Ishikawa (cell line): ENCODE measurements around the gene RPGRIP1L.

ENCODE experiments used
- CEBPB ChIP-seq: IDR thresholded peaks from 2 replicates; pipeline ENCODE4 v1.6.1; 2012
- EGR1 ChIP-seq: IDR thresholded peaks from 2 replicates; pipeline ENCODE4 v1.6.1; 2012
- EP300 ChIP-seq: IDR thresholded peaks from 2 replicates; pipeline ENCODE4 v1.6.1; 2012; ENCODE audit warnings: borderline replicate concordance
- FOXM1 ChIP-seq: IDR thresholded peaks from 2 replicates; pipeline ENCODE4 v1.6.1; 2012; ENCODE audit warnings: low read depth, borderline replicate concordance
- NFIC ChIP-seq: IDR thresholded peaks from 2 replicates; pipeline ENCODE4 v1.6.1; 2012
- RAD21 ChIP-seq: IDR thresholded peaks from 2 replicates; pipeline ENCODE4 v1.6.1; 2012; ENCODE audit warnings: low read depth
- TAF1 ChIP-seq: IDR thresholded peaks from 2 replicates; pipeline ENCODE4 v1.6.1; 2012; ENCODE audit warnings: low read depth, mild to moderate bottlenecking
- TEAD4 ChIP-seq: IDR thresholded peaks from 2 replicates; pipeline ENCODE4 v1.6.1; 2012
- YY1 ChIP-seq: IDR thresholded peaks from 2 replicates; pipeline ENCODE4 v1.6.1; 2012; ENCODE audit warnings: low read depth
- ZBTB7A ChIP-seq: IDR thresholded peaks from 2 replicates; pipeline ENCODE4 v1.6.1; 2012; ENCODE audit warnings: low read depth
- TF ChIP-seq, protein P1 (sequence below): IDR thresholded peaks from 2 replicates; pipeline ENCODE4 v1.6.1; 2012; ENCODE audit warnings: low read depth, mild to moderate bottlenecking
- TF ChIP-seq, protein P2 (sequence below): IDR thresholded peaks from 2 replicates; pipeline ENCODE4 v1.6.1; 2012
- TF ChIP-seq, protein P3 (sequence below): IDR thresholded peaks from 2 replicates; pipeline ENCODE4 v1.6.1; 2012

DNA sequence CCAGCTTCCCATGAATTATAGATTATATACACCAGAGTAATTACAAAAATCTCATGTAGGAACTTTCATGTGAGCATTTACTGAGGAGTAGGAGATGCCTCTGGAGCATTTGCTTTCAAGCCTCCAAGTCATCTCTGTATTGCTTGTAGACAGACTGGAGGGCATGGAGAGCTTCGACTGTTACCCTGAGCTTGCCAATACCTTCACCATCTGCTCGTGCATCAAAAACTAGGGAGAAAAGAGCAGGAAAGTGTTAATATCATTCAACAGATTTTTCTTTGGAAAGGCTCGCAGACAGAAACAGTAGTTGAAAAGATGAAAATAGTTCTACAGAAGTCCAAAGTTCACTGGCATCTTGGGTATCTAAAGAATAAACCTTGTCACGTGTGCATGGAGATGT lies 101.7 kb downstream of the RPGRIP1L start:
- TF ChIP-seq RAD21 (no peak), EGR1 (no peak), YY1 (no peak), TAF1 (no peak), EP300 (no peak), FOXM1 (no peak), ZBTB7A (no peak), TEAD4 (no peak), CEBPB (no peak), NFIC (no peak)
- TF ChIP-seq, protein P1, sequence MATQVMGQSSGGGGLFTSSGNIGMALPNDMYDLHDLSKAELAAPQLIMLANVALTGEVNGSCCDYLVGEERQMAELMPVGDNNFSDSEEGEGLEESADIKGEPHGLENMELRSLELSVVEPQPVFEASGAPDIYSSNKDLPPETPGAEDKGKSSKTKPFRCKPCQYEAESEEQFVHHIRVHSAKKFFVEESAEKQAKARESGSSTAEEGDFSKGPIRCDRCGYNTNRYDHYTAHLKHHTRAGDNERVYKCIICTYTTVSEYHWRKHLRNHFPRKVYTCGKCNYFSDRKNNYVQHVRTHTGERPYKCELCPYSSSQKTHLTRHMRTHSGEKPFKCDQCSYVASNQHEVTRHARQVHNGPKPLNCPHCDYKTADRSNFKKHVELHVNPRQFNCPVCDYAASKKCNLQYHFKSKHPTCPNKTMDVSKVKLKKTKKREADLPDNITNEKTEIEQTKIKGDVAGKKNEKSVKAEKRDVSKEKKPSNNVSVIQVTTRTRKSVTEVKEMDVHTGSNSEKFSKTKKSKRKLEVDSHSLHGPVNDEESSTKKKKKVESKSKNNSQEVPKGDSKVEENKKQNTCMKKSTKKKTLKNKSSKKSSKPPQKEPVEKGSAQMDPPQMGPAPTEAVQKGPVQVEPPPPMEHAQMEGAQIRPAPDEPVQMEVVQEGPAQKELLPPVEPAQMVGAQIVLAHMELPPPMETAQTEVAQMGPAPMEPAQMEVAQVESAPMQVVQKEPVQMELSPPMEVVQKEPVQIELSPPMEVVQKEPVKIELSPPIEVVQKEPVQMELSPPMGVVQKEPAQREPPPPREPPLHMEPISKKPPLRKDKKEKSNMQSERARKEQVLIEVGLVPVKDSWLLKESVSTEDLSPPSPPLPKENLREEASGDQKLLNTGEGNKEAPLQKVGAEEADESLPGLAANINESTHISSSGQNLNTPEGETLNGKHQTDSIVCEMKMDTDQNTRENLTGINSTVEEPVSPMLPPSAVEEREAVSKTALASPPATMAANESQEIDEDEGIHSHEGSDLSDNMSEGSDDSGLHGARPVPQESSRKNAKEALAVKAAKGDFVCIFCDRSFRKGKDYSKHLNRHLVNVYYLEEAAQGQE: no peak
- TF ChIP-seq, protein P2, sequence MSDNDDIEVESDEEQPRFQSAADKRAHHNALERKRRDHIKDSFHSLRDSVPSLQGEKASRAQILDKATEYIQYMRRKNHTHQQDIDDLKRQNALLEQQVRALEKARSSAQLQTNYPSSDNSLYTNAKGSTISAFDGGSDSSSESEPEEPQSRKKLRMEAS: no peak
- TF ChIP-seq, protein P3, sequence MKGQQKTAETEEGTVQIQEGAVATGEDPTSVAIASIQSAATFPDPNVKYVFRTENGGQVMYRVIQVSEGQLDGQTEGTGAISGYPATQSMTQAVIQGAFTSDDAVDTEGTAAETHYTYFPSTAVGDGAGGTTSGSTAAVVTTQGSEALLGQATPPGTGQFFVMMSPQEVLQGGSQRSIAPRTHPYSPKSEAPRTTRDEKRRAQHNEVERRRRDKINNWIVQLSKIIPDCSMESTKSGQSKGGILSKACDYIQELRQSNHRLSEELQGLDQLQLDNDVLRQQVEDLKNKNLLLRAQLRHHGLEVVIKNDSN: no peak
